Measurements from ENCODE around the gene RFX3.

- no peak for TF ChIP-seq EP300 (IDR thresholded peaks at IDR 0.05)
- no peak for TF ChIP-seq POLR2A (IDR thresholded peaks at IDR 0.05)
- TF ChIP-seq CTCF (IDR thresholded peaks at IDR 0.05) = no peak
- TF ChIP-seq POLR2AphosphoS5 (IDR thresholded peaks at IDR 0.05) = no peak
These were observed 248.6 kb downstream of the RFX3 start for GRCh38 chr9:3277200-3277599.
